ENCODE data around the gene BTNL3. TPM values are rescaled to one million over a fixed set of nuclear protein-coding genes. Genes with fewer than 3 reads are reported as not detected.

Gene BTNL3
- total RNA-seq (under 1 TPM in 1 of 9 donors, not detected in 8; 0.54 TPM), polyA plus RNA-seq (under 1 TPM in 1 of 2 donors, not detected in 1; 0.03 TPM)
- long read RNA-seq, donor 1 = 0 reads
- long read RNA-seq, donor 2, partial matches to known transcripts = 0 of 1 reads
- long read RNA-seq, donor 2, other reads (novel, unspliced or antisense) = 1 of 1 reads
- long read RNA-seq, donor 3 = 0 reads

GRCh38 chr5:180988592-180988991, at the start of gene BTNL3:
TSS of gene BTNL3 (plus strand) at chr5:180988846. CDS start at chr5:180989029, 183 bp downstream.
- intact Hi-C loops (cut with DNase I) = no loop called here
- DNase-seq (no peak), ATAC-seq (no peak)
- H3K4me1 ChIP-seq = no peaks in the 10 kb centered on the region
- H3K27me3 ChIP-seq = no peaks in the 10 kb centered on the region
- TF ChIP-seq CTCF (IDR thresholded peaks at IDR 0.05) (no peak), POLR2A (IDR thresholded peaks at IDR 0.05) (no peak)
- H3K9me3 ChIP-seq = peaks cover 0 to under 1% (median 0%) of the 10 kb centered on the region in 12 donors
- 80 to 89% (median 85%) methylated on average over 3 to 5 of the region's 5 CpGs for WGBS, 4 donors
- H3K4me3 ChIP-seq = no peak within 1 kb of the TSS
- no peaks in the 10 kb centered on the region for H3K36me3 ChIP-seq
- H3K27ac ChIP-seq = no peak within 1 kb of the TSS

- TF ChIP-seq CTCF (IDR thresholded peaks at IDR 0.05) = no peak
- intact Hi-C loops (cut with DNase I) = no loop called here
Observed at GRCh38 chr5:180950291-180950949, 38.2 kb upstream of the BTNL3 start.

GRCh38 chr5:180959661-180960060, 29.0 kb upstream of the BTNL3 start:
- no peak for DNase-seq
- TF ChIP-seq CTCF (IDR thresholded peaks at IDR 0.05) (no peak), POLR2A (IDR thresholded peaks at IDR 0.05) (no peak)
- no peaks in the 10 kb centered on the region for H3K27me3 ChIP-seq
- H3K27ac ChIP-seq = no peak overlapping the region
- no peaks in the 10 kb centered on the region for H3K36me3 ChIP-seq
- WGBS, 4 donors = 87 to 93% (median 89%) methylated on average over 4 to 5 of the region's 5 CpGs
- ATAC-seq = no peak
- intact Hi-C loops (cut with DNase I) = no loop called here
- H3K4me1 ChIP-seq = no peaks in the 10 kb centered on the region
- H3K4me3 ChIP-seq = no peak overlapping the region
- H3K9me3 ChIP-seq = no peaks in the 10 kb centered on the region

More at GRCh38 chr5:180950291-180950949, 38.2 kb upstream of the BTNL3 start:
- H3K36me3 ChIP-seq = no peaks in the 10 kb centered on the region
- ATAC-seq (no peak), DNase-seq (no peak)
- 63 to 85% (median 81%) methylated on average over 2 to 6 of the region's 6 CpGs for WGBS, 4 donors
- no peak overlapping the region for H3K4me3 ChIP-seq
- H3K4me1 ChIP-seq = no peaks in the 10 kb centered on the region
- H3K27me3 ChIP-seq = no peaks in the 10 kb centered on the region
- H3K9me3 ChIP-seq = no peaks in the 10 kb centered on the region
- H3K27ac ChIP-seq = no peak overlapping the region

- Histone ChIP-seq H3K4me1 (no peaks in the 10 kb centered on the region), H3K27ac (no peak overlapping the region), H3K9me3 (no peaks in the 10 kb centered on the region), H3K4me3 (no peak overlapping the region), H3K27me3 (no peaks in the 10 kb centered on the region), H3K36me3 (no peaks in the 10 kb centered on the region)
- intact Hi-C loops (cut with DNase I) = no loop called here
- ATAC-seq (no peak), DNase-seq (no peak)
- WGBS, 4 donors = 64 to 78% (median 72%) methylated on average over 3 of the region's 3 CpGs
- TF ChIP-seq POLR2A (IDR thresholded peaks at IDR 0.05) = no peak
- no peak for TF ChIP-seq CTCF (IDR thresholded peaks at IDR 0.05)
Observed at GRCh38 chr5:180960209-180960608, 28.4 kb upstream of the BTNL3 start.

Measured in heart left ventricle (tissue), 16 donors.